Dedifferentiated amniotic fluid mesenchymal stem cell (primary cell): ENCODE results near the gene EBI3.
"Not testable (repeated sequence)": the region's sequence is repeated elsewhere in the genome, so short reads cannot be mapped to it uniquely, and the experiment has no call there.

Source experiments
- DNase-seq: peaks from one replicate; pipeline ENCODE4 v3.0.0-alpha.2; 2016; ENCODE audit errors: extremely low spot score

Gene EBI3

DNA sequence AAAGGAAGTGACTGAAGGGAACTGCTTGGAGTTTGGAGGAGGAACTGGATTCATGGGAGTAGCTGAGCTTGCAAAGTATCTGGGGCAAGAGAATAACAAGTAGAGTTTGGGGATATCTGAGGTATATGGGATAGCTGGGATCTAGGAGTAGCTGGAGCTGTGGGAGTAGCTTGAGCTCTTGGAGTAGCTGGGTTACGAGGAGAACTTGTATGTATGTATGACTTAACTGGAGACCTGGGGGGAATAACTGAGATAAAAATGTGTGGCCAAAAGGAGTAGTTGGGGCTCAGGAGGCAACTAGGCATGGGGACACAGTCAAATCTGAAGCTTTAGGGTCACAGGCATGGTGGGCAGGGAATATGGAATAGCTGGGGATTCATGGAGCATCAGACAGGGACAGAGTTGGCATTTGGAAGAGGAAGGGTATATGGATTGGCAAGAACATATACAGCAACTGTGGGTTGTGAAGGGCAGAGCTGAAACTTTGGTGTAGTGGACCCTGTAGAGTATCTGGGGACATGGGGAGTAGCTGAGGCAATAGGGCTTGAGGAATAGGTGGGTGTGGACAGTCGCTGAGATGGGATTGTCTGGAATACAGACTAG is 28.3 kb upstream of the EBI3 start:
- no peak for DNase-seq

DNA sequence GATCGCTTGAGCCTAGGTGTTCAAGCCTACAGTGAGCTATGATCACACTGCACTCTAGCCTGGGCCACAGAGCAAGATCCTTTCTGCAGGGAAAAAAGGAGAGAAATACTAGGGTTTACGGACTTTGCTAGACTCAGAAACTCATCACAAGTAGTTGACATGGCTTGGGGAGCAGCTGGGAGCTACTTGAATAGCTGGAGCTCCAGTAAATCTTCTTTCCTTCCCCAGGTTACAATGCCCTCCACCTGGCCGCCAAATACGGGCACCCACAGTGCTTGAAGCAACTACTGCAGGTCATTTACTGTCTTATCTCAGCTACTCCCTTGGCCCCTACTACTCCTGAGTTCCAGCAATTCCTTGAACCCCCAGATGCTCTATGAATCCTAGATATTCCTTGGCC is 27.5 kb upstream of the EBI3 start:
- no peak for DNase-seq

DNA sequence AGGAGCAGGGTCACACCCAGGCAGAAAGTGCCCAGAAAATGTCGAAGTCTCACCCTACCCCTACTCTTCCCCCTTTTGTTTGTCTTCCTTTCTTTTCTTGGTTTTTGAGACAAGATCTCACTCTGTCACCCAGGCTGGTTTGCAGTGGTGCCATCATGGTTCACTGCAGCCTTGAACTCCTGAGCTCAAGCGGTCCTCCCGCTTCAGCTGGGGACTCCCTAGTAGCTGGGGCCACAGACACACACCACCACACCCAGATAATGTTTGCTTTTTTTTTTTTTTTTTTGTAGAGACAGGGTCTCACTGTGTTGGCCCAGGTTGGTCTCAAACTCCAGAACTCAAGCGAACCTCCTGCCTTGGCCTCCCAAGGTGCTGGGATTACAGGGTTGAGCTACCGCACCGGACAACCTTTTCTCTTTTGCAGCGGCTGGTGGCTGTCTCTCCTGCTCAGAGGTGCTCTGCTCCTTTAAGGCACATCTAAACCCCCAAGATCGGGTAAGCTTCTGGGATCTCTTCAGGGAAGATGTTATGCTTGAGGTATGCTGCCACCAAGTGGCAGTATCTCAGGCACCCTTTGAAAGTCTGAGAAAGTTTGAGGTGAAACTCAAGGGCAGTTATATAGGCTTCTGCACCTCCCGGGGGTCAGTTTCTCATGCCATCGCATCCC is 22.4 kb upstream of the EBI3 start:
- no peak for DNase-seq

DNA sequence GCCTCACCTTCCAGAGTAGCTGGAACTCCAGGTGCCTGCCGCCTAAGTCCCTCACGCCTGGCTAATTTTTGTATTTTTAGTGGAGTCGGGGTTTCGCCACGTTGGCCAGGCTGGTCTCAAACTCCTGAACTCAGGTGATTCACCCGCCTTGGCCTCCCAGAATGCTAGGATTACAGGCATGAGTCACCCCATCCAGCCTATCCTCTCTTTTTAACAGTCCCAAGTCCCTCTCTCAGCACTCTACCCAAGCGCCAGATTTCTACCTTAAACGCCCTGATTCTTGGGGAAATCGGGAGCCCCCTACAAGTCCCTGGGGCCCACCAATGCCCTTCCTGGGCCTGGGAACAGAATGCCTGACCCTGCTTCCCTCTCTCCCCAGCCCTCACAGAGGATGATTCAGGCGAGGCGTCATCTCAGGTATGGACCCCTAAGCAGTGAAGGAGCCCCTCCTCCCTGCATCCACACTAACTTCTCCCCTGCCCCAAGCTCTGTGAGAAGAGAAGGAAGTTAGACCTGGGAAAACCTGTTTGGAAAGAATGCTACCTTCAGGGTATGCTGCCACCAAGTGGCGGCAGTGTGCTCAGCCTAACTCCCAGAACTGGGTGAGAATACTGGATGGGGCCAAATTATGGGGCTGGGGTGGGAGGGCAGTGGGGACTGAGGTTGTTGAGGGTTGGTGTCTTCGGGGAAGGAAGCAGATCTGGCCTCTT is 20.8 kb upstream of the EBI3 start:
- DNase-seq, result no peak

DNA sequence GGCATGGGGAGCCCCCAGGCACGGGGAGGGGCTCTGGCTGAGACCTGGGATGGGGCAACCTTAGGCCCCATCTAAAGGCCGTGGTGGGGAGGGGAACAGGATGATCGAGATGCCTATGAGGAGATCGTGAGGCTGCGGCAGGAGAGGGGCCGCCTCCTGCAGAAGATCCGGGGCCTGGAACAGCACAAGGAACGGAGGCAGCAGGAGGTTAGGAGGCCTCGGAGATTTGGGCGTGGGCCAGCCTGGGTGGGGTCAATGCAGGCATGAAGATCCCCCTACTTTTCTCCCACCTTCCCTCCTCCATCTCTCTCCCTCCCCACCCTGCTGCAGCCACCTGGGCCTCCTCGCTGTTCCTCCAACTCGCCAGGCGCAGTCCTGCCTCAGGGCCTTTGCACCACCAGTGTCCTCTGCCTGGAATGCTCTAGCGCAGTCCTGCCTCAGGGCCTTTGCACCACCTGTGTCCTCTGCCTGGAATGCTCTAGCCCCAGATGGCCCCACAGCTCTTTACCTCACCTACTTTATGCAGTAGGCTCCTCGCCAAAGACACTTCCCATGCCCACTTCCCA is 19.1 kb upstream of the EBI3 start:
- no peak for DNase-seq

DNA sequence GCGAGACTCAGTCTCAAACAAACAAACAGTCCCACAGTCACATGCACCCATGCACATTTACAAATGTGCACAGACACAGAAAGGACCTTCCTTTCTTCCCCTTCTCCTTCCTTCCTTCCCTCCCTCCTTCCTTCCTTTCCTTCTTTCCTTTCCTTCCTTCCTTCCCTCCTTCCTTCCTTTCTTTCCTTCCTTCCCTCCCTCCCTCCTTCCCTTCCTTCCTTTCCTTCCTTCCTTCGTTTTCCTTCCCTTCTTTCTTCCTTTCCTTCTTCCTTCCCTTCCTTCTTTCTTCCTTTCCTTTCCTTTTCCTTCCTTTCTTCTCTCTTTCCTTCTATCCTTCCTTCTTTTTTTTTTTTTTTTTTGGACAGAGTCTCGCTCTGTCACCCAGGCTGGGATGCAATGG is 16.2 kb upstream of the EBI3 start:
- DNase-seq, result no peak

DNA sequence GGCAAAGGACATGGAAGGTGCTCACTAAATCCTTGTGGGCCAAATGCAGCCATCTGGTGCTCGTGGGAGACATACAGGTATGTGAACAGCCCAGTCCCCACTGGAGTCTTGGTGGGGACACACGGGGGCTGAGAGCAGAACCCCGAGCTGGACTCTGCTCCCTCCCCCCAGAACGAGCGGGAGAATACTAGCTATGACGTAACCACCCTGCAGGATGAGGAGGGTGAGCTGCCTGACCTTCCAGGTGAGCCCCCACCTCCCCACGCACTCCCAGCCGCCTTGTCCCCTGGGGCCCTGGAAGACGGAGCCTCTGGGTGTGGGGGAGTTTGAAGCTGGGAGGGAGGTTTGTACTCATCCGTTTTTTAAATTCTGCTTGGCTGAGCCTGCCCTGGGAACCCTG is 13.5 kb upstream of the EBI3 start:
- DNase-seq, result no peak

DNA sequence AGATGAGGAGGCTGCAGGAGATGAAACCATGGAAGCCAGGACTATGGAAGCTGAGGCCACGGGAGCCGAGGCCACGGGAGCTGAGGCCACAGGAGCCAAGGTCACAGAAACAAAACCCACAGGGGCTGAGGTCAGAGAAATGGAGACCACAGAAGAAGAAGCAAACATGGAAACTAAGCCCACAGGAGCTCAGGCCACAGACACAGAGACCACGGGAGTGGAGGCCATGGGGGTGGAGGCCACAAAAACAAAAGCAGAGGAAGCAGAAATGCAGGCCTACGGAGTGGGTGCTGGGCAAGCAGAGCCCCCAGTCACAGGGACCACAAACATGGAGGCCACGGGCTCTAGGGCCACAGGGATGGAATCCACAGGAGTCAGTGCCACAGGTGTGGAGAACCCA is 12.5 kb upstream of the EBI3 start:
- DNase-seq, result no peak

DNA sequence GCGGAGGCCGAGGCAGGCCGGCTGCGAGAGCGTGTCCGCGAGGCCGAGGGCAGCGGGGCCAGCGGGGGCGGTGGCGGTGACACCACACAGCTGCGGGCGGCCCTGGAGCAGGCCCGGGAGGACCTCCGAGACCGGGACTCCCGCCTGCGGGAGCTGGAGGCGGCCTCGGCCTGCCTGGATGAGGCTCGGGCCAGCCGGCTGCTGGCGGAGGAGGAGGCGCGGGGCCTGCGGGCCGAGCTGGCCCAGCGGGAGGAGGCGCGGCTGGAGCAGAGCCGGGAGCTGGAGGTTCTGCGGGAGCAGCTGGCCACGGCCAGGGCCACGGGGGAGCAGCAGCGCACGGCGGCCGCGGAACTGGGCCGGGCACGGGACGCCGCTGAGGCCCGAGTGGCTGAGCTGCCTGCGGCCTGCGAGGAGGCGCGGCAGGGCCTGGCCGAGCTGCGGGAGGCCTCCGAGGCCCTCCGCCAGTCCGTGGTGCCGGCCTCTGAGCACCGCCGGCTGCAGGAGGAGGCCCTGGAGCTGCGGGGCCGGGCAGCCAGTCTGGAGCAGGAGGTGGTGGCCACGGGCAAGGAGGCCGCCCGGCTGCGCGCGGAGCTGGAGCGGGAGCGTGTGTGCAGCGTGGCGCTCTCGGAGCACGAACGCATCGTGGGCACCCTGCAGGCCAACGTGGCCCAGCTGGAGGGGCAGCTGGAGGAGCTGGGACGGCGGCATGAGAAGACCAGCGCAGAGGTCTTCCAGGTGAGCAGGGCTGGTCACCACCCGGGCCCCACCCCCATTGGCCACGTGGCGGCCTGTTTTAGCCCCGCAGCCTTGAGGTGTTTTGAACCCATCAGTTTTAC is 11.7 kb upstream of the EBI3 start:
- DNase-seq, result no peak

DNA sequence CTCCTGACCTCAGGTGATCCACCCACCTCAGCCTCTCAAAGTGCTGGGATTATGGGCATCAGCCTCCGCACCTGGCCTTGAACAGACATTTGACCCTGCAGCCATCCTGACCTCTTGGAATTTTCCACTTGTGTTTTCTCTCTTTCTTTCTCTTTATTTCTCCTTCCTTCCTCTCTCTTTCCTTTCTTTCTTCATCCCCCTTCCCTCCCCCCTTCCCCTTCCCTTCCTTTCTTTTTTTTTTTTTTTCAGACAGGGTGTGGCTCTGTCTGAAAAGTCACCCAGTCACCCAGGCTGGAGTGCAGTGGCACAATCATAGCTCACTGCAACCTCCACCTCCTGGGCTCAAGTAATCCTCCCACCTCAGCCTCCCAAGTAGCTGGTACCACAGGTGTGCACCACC is 10.8 kb upstream of the EBI3 start:
- DNase-seq, result not testable (repeated sequence)

DNA sequence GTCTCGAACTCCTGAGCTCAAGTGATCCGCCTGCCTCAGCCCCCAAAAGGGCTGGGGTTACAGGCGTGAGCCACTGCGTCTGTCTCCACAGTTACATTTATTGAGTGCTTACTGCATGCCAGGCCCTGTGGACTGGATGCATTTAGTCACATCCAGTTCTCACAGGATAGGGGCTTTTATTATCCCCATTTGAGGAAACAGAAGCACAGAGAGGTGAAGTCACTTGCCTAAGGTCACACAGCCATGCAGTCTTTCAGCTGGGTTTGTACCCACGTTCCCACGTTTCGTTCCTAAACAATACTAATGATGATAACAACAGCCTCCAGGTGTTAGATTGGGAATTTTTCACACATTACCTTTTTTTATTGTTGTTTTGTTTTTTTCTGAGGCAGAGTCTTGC is 9.1 kb upstream of the EBI3 start:
- no peak for DNase-seq

DNA sequence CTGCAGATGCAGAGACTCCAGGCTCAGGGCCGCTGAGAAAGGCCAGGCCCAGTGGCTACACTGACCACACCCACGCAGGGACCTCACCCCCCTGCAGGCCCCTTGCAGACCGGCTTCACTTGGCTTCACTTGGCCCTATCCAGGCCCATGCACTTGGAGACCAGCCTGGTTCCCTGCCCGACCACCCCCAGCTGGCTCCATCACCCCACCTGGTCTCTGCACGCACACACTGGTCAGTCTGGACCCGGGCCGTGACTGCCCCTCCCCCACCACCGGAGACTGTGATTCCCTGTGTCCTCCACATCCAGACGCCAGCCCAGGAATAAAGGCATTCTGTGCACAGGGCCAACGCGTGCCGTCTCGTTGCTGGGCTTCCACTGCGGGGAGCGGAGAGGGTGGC is 4.9 kb upstream of the EBI3 start:
- no peak for DNase-seq

DNA sequence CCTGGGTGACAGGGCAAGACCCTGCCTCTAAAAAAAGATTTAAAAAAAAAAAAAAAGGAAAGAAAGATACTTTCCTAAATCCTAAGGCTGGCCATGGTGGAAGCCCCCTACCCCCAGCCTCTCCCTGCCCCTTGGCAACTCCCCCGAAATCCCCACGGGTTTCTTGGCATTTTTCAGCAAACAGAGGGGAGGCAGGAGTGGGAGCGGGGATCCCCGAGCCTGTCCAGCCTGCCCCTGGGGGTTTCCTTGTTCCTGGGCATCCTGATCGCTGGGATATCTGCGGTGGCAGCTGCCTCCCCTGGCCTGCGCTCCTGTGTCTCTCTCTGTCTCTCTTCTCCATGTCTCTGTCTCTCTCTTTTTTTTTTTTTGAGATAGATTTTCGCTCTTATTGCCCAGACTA is 3.4 kb upstream of the EBI3 start:
- DNase-seq, result no peak

DNA sequence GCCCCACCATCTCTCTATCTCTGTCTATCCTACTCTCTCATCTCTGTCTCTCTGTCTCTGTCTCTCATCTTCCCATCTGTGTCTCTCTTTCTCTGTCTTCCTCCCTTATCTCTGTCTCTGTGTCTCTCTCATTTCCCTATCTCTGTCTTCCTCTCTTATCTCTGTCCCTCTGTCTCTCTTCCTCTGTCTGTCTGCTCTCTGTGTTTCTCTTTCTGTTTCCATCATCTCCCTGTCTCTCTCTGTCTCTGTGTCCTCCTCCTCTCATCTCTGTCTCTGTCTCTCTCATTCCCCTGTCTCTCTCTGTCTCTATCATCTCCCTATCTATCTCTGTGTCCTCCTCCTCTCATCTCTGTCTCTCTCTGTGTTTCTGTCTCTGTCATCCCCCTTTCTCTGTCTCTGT is 1.6 kb upstream of the EBI3 start:
- DNase-seq, result no peak

DNA sequence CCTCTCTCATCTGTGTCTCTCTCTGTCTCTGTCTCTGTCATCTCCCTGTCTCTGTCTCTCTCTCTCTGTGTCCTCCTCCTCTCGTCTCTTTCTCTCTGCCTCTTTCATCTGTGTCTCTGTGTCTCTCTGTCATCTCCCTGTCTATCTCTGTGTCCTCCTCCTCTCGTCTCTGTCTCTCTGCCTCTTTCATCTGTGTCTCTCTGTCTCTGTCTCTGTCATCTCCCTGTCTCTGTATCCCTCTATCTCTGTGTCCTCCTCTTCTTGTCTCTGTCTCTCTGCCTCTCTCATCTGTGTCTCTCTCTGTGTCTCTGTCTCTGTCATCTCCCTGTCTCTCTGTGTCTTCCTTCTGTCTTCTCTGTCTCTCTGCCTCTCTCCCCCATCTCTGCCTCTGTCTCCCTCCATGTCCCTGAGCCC is 551 bp upstream of the EBI3 start:
- no peak for DNase-seq

DNA sequence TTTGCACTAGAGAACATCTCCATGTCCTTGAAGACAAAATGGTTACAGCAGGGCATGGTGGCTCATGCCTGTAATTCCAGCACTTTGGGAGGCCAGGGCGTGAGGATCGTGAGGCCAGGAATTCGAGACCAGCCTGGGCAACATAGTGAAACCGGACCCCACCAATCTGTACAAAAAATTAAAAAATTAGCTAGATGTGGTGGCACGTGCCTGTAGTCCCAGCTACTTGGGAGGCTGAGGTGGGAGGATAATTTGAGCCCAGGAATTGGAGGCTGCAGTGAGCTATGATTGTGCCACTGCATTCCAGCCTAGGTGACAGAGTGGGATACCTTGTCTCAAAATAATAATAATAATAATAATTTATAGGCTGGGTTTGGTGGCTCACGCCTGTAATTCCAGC is 914 bp downstream of the EBI3 start:
- not testable (repeated sequence) for DNase-seq

DNA sequence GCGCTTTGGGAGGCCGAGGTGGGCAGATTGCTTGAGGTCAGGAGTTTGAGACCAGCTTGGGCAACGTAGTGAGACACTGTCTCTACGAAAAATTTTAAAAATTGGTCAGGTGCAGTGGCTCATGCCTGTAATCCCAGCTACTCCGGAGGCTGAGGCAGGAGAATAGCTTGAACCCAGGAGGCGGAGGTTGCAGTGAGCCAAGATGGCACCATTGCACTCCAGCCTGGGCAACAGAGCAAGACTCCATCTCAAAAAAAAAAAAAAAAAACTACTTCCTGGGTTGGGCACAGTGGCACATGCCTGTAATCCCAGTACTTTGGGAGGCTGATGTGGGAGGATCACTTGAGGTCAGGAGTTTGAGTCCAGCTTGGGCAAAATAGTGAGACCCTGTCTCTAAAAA is 2.2 kb downstream of the EBI3 start:
- not testable (repeated sequence) for DNase-seq

DNA sequence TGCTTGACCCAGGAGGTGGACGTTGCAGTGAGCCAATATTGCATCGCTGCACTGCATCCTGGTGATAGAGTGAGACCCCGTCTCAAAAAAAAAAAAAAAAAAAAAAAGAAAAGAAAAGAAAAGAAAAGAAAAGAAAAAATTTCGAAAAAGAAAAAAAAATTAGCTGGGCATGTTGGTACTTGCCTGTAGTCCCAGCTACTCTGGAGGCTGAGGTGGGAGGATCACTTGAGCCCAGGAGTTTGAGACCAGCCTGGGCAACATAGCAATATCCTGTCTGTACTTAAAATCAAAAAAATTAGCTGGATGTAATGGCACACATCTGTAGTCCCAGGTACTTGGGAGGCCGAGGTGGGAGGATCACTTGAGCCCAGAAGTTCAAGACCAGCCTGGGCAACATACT is 2.8 kb downstream of the EBI3 start:
- not testable (repeated sequence) for DNase-seq

DNA sequence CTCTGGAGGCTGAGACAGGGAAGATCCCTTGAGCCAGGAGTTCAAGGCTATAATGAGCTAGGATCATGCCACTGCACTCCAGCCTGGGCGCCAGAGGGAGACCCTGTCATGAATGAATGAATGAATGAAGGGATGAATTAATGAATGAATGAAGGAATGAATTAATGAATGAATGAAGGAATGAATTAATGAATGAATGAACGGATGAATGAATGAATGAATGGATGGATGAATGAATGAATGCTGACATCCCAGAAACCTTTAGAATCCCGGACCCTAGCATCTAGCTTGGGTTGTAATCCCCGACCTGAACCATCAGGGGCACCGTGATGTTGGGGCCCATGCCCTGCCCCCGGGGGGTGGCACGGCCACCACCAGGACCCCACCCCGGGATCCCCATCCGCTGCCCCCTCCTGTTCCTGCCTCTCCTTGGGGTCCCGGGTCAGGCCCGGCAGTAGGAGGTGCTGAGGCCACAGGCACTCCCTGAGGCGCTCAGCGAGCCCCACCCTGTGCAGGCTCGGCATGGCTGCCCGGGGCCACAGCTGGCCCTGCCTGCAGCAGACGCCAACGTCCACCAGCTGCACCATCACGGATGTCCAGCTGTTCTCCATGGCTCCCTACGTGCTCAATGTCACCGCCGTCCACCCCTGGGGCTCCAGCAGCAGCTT is 3.4 kb downstream of the EBI3 start:
- no peak for DNase-seq

DNA sequence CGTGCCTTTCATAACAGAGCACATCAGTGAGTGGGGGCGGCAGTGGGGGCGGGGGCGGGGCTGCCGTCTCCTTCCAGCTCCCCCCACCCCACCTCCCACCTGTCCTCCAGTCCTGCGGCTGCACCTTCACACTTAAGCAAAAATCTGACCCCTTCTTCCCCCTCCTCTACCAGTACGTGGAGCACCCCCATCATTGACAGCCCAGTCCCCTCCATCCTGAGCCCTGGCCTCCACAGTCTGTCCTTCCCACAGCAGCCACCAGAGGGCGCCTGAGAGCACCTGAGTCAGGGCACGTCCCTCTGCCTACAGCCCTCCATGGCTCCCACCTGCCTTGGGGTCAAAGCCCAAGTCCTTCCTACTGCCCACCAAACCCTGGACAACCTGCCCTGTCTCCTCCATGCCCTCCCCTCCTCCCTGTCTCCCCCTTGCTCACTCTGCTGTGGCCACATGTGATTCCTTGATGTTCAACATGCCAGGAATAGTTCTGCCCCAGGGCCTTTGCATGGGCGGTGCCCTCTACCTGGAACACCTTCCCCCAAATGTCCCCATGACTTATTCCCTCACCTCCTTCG is 4.0 kb downstream of the EBI3 start:
- DNase-seq, result no peak

DNA sequence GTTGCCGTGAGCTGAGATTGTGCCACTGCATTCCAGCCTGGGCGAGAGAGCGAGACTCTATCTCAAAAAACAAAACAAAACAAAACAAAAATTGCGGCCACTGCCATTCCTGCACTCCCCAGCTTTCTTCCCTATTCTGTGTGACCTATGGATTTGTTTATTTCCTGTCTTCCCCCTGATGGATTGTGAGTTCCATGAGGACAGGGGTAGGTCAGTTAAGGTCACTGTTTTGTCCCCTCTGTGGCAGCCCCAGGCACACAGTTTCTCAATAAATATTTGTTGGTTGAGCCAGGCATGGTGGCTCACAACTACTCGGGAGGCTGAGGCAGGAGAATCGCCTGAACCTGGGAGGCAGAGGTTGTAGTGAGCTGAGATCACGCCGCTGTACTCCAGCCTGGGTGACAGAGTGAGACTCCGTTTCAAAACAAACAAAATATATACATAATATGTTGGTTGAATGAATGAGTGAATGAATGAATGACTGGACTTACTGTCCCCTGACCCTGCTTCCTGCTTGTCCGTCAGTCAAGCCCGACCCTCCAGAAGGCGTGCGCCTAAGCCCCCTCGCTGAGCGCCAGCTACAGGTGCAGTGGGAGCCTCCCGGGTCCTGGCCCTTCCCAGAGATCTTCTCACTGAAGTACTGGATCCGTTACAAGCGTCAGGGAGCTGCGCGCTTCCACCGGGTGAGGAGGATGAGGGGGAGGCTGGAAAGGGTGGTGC is 5.0 kb downstream of the EBI3 start:
- no peak for DNase-seq
